GM19397 (cell line): Measurements from ENCODE around the gene PDHB.

ENCODE experiments used
- ATAC-seq: cut with Tn5 transposase; IDR thresholded peaks from one replicate; pipeline ENCODE4 v1.9.1; 2021; ENCODE audit warnings: mild to moderate bottlenecking, moderate library complexity; ENCODE audit not compliant: unreplicated experiment

The PDHB gene

GRCh38 chr3:58404396-58404795 is 29.2 kb downstream of the PDHB start:
- no peak for ATAC-seq

- no peak for ATAC-seq
These were observed 30.0 kb downstream of the PDHB start for GRCh38 chr3:58403513-58404109.

GRCh38 chr3:58398669-58399333 is 34.8 kb downstream of the PDHB start:
- no peak for ATAC-seq

GRCh38 chr3:58394339-58394738 is 39.3 kb downstream of the PDHB start:
- no peak for ATAC-seq

- ATAC-seq = no peak
These were observed 41.5 kb downstream of the PDHB start for GRCh38 chr3:58392181-58392580.

- ATAC-seq = no peak
These were observed 42.3 kb downstream of the PDHB start for GRCh38 chr3:58391156-58391865.

GRCh38 chr3:58388550-58389091 is 45.0 kb downstream of the PDHB start:
- ATAC-seq = no peak

- no peak for ATAC-seq
These were observed 45.7 kb downstream of the PDHB start for GRCh38 chr3:58387650-58388546.

GRCh38 chr3:58386626-58387365 is 46.8 kb downstream of the PDHB start:
- no peak for ATAC-seq

- ATAC-seq = no peak
These were observed 49.1 kb downstream of the PDHB start for GRCh38 chr3:58384381-58385090.

GRCh38 chr3:58383904-58384303 is 49.7 kb downstream of the PDHB start:
- ATAC-seq = no peak

GRCh38 chr3:58383476-58383875 is 50.2 kb downstream of the PDHB start:
- ATAC-seq = no peak

- ATAC-seq = no peak
These were observed 54.1 kb downstream of the PDHB start for GRCh38 chr3:58379351-58380073.

- no peak for ATAC-seq
These were observed 55.9 kb downstream of the PDHB start for GRCh38 chr3:58377750-58378149.
